ENCODE data around the gene PRAMEF33. TPM values are rescaled to one million over a fixed set of nuclear protein-coding genes. Genes with fewer than 3 reads are reported as not detected.
"Not testable (repeated sequence)": the region's sequence is repeated elsewhere in the genome, so short reads cannot be mapped to it uniquely, and the experiment has no call there.

Gene PRAMEF33
- total RNA-seq, 3 donors from 2014 or later = not detected

DNA sequence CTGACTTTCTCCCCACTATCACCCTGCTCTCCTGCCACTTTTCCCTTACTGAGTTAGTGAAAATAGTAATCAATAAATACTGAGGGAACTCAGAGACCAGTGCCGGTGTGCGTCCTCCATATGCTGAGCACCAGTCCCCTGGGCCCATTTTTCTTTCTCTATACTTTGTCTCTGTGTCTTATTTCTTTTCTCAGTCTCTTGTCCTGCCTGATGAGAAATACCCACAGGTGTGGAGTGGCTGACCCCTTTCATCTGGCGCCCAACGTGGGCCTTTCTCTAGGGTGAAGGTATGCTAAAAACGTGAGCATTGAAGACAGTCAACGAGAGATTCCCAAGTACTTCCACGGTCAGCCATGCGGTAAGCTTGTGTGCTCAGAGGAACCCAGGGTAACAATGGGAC lies 50.1 kb downstream of the PRAMEF33 start:
- H3K4me3 ChIP-seq; H3K27me3 ChIP-seq; DNase-seq (ENCODE audit: low spot score in 2 of 2); H3K27ac ChIP-seq; intact Hi-C loops (cut with DNase I; ENCODE audit: low total_unique reads); H3K9me3 ChIP-seq; H3K4me1 ChIP-seq; H3K36me3 ChIP-seq: not testable (repeated sequence)

- H3K9me3 ChIP-seq; intact Hi-C loops (cut with DNase I; ENCODE audit: low total_unique reads); DNase-seq (ENCODE audit: low spot score in 2 of 2); H3K4me1 ChIP-seq; H3K27me3 ChIP-seq; H3K27ac ChIP-seq; H3K36me3 ChIP-seq; H3K4me3 ChIP-seq: not testable (repeated sequence)
Measured at GRCh38 chr1:13354475-13354874, 51.1 kb downstream of the PRAMEF33 start.

DNA sequence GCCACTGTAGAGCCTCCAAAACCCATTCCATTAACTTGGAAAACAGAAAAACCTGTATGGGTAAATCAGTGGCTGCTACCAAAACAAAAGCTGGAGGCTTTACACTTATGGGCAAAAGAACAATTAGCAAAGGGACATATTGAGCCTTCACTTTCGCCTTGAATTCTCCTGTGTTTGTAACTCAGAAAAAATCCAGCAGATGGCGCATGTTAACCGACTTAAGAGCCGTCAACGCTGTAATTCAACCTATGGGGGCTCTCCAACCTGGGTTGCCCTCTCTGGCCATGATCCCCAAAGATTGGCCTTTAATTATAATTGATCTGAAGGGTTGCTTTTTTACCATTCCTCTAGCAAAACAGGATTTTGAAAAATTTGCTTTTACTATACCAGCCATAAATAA lies 53.4 kb downstream of the PRAMEF33 start:
- H3K27ac ChIP-seq; DNase-seq (ENCODE audit: low spot score in 2 of 2); H3K9me3 ChIP-seq; intact Hi-C loops (cut with DNase I; ENCODE audit: low total_unique reads); H3K36me3 ChIP-seq; H3K4me1 ChIP-seq; H3K4me3 ChIP-seq; H3K27me3 ChIP-seq: not testable (repeated sequence)
- TF ChIP-seq, protein P1, sequence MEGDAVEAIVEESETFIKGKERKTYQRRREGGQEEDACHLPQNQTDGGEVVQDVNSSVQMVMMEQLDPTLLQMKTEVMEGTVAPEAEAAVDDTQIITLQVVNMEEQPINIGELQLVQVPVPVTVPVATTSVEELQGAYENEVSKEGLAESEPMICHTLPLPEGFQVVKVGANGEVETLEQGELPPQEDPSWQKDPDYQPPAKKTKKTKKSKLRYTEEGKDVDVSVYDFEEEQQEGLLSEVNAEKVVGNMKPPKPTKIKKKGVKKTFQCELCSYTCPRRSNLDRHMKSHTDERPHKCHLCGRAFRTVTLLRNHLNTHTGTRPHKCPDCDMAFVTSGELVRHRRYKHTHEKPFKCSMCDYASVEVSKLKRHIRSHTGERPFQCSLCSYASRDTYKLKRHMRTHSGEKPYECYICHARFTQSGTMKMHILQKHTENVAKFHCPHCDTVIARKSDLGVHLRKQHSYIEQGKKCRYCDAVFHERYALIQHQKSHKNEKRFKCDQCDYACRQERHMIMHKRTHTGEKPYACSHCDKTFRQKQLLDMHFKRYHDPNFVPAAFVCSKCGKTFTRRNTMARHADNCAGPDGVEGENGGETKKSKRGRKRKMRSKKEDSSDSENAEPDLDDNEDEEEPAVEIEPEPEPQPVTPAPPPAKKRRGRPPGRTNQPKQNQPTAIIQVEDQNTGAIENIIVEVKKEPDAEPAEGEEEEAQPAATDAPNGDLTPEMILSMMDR (IDR thresholded peaks at IDR 0.05) = peak; percentile 11 to 55 (median 25)

Other genes with a start within 250 kb of the PRAMEF33 start
- not detected for gene PRAMEF27, start 247.0 kb upstream of the PRAMEF33 start, total RNA-seq
- gene HNRNPCL3, start 242.8 kb upstream of the PRAMEF33 start, total RNA-seq = not detected
- gene PRAMEF25, start 232.8 kb upstream of the PRAMEF33 start, total RNA-seq = not detected
- gene HNRNPCL2, start 186.7 kb upstream of the PRAMEF33 start, total RNA-seq = not detected
- not detected for gene PRAMEF26, start 147.5 kb upstream of the PRAMEF33 start, total RNA-seq
- not detected for gene HNRNPCL4, start 137.9 kb upstream of the PRAMEF33 start, total RNA-seq
- not detected for gene PRAMEF9, start 131.7 kb upstream of the PRAMEF33 start, total RNA-seq
- gene PRAMEF13, start 102.1 kb upstream of the PRAMEF33 start, total RNA-seq = not detected
- not detected for gene PRAMEF18, start 77.4 kb upstream of the PRAMEF33 start, total RNA-seq
- not detected for gene PRAMEF5, start 49.3 kb upstream of the PRAMEF33 start, total RNA-seq
- not detected for gene PRAMEF8, start 18.4 kb upstream of the PRAMEF33 start, total RNA-seq
- not detected for gene PRAMEF15, start 12.0 kb downstream of the PRAMEF33 start, total RNA-seq
- not detected for gene PRAMEF14, start 43.6 kb downstream of the PRAMEF33 start, total RNA-seq
- not detected for gene PRAMEF19, start 68.4 kb downstream of the PRAMEF33 start, total RNA-seq
- not detected for gene PRAMEF17, start 86.1 kb downstream of the PRAMEF33 start, total RNA-seq
- not detected for gene PRAMEF20, start 106.9 kb downstream of the PRAMEF33 start, total RNA-seq
- under 1 TPM in 1 of 3 donors, not detected in 2; 0.15 TPM for gene LRRC38, start 210.5 kb downstream of the PRAMEF33 start, total RNA-seq